A549 (cell line): ENCODE data around the gene ZNRF3.

Experiments used
- POLR2AphosphoS2 ChIP-seq: conservative IDR thresholded peaks from 2 replicates; pipeline ENCODE4 v1.6.1; 2012; ENCODE audit warnings: low read length, improper control_type of control experiment, inconsistent platforms
- SREBF2 ChIP-seq: fragments of 450-650 bp; IDR thresholded peaks from 2 replicates; pipeline ENCODE4 v1.6.1; 2014; ENCODE audit warnings: mild to moderate bottlenecking, moderate library complexity

GRCh38 chr22:28843633-28844032, 39.7 kb upstream of the ZNRF3 start:
- TF ChIP-seq POLR2AphosphoS2, result no peak
- TF ChIP-seq SREBF2, result no peak
